HepG2 (cell line): Measurements from ENCODE around the gene NAE1. TPM values are rescaled to one million over a fixed set of nuclear protein-coding genes. Genes with fewer than 3 reads are reported as not detected.
A peak's percentile ranks its signal among the peaks of the same experiment; 100 is the strongest.

Experiments used
- BCL6 ChIP-seq: IDR thresholded peaks from 2 replicates; pipeline ENCODE4 v1.6.1; 2016; ENCODE audit warnings: missing genetic modification reagents, missing compliant biosample characterization
- DPF2 ChIP-seq: sonication (generic); formaldehyde crosslinking; IDR thresholded peaks from 2 replicates; pipeline ENCODE4 v1.4.0; 2020; ENCODE audit warnings: mild to moderate bottlenecking, low read depth, missing genetic modification reagents, borderline replicate concordance
- EHMT2 ChIP-seq: fragments of 200-600 bp; sonication (generic); IDR thresholded peaks from 2 replicates; pipeline ENCODE4 v1.7.0; 2017; ENCODE audit warnings: antibody characterized with exemption, low read depth, low read length, borderline replicate concordance
- LCORL ChIP-seq, 2 experiments: fragments of 450-650 bp in 1 of 2; sonication (generic) in 1 of 2; formaldehyde crosslinking in 1 of 2; IDR thresholded peaks; 2 replicates each; pipeline versions ENCODE4 v1.5.0 to v1.6.1; 2017 to 2020; ENCODE audit warnings: antibody characterized with exemption in 1 of 2, missing genetic modification reagents in 1 of 2
- ZBTB1 ChIP-seq: sonication (generic); formaldehyde crosslinking; IDR thresholded peaks from 2 replicates; pipeline ENCODE4 v1.4.0; 2020; ENCODE audit warnings: missing genetic modification reagents, borderline replicate concordance
- ZNF772 ChIP-seq: sonication (generic); formaldehyde crosslinking; IDR thresholded peaks from 2 replicates; pipeline ENCODE4 v1.5.0; 2020; ENCODE audit warnings: mild to moderate bottlenecking, missing genetic modification reagents
- ZNF773 ChIP-seq: sonication (generic); formaldehyde crosslinking; IDR thresholded peaks from 2 replicates; pipeline ENCODE4 v1.4.0; 2020; ENCODE audit warnings: missing genetic modification reagents, borderline replicate concordance
- ZNF816 ChIP-seq: sonication (generic); formaldehyde crosslinking; IDR thresholded peaks from 2 replicates; pipeline ENCODE4 v1.8.0; 2022; ENCODE audit warnings: missing genetic modification reagents, mild to moderate bottlenecking, borderline replicate concordance
- polyA plus RNA-seq, 8 experiments: library from polyadenylated mRNA; depleted of rRNA in 3 of 8; stranded (reverse) in 7 of 8; unstranded in 1 of 8; fragments of >200 nt; fragmentation: Illumina TruSeq in 4 of 8; extraction: Trizol in 4 of 8; gene quantifications; 2 replicates each; pipeline versions ENCODE4 v1.2.1 to v1.2.3, GENCODE V29; 2011 to 2016; ENCODE audit warnings: low read depth in 4 of 8, missing spikeins in 1 of 8, mixed read lengths in 1 of 8; ENCODE audit not compliant: insufficient read depth in 1 of 8
- total RNA-seq, 5 experiments: library from RNA; depleted of rRNA; stranded (reverse); fragments of >200 nt; fragmentation: Illumina TruSeq; extraction: Trizol; gene quantifications; 2 replicates each; pipeline ENCODE4 v1.2.3, GENCODE V29; 2016; ENCODE audit warnings: low read depth in 1 of 5
- TF ChIP-seq, protein P1 (sequence below): sonication (generic); formaldehyde crosslinking; IDR thresholded peaks from 2 replicates; pipeline ENCODE4 v1.4.0; 2020; ENCODE audit warnings: missing genetic modification reagents
- TF ChIP-seq, protein P2 (sequence below): sonication (generic); formaldehyde crosslinking; IDR thresholded peaks from 2 replicates; pipeline ENCODE4 v1.4.0; 2020; ENCODE audit warnings: mild to moderate bottlenecking, missing genetic modification reagents, borderline replicate concordance
- TF ChIP-seq, protein P3 (sequence below): sonication (generic); formaldehyde crosslinking; IDR thresholded peaks from 2 replicates; pipeline ENCODE4 v1.8.0; 2022; ENCODE audit warnings: low read depth, missing genetic modification reagents
- TF ChIP-seq, protein P4 (sequence below): sonication (generic); formaldehyde crosslinking; IDR thresholded peaks from 2 replicates; pipeline ENCODE4 v1.4.0; 2020; ENCODE audit warnings: mild to moderate bottlenecking, missing genetic modification reagents
- TF ChIP-seq, protein P5 (sequence below): sonication (generic); formaldehyde crosslinking; IDR thresholded peaks from 2 replicates; pipeline ENCODE4 v1.5.0; 2020; ENCODE audit warnings: mild to moderate bottlenecking, missing genetic modification reagents
- TF ChIP-seq, protein P6 (sequence below): sonication (generic); formaldehyde crosslinking; IDR thresholded peaks from 2 replicates; pipeline ENCODE4 v1.4.0; 2020; ENCODE audit warnings: missing genetic modification reagents

Gene NAE1
- total and polyA plus RNA-seq, 2 of the 13 experiments (the other 11 are each of a cell fraction or from before 2014, with no cell fraction given): 95.7 to 206 TPM

DNA sequence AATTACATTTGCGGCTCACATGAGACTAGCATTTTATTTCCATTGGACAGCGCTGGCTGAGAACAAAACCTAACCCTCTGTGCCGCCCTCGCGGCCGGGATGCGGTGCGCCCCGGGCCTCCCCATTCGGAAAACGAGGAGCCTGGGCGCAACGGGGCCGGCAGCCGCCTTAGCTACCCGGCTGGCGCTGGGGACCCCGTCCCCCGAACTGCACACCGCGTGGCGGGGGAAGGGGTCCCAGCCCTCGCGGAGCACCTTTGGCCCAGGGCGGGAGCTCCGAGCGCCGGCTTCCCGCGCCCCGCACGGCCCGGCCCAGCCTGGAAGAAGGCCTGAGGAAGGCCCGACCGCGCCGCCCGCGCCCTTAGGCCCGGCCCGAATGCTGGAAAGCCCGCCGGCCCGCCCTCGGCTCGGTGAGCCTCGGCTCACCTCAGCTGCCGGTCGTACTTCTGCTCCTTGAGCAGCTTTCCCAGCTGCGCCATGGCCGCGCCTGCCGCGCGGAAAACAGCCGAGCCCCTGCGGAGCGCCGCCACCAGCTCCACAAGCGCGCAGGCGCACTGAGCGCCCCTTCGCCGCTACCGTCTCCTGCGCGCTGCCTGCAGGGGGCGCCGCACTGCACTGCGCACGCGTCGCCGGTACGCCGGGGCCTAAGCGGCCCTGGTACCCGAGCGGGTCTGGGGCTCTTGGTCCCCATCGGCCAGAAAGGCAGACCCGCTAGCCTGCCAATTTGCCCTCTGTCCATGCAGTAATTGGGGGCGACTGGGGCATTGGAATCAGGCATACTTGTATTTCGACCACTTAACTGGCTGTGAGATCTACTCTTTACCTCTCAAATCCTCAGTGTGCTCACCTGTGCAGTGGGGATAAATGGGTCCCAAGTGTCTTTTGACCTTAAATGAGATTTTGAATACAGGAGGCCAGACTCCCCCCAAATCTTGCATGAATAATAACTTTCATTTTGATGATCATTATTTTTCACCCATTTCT lies at the start of gene NAE1 (continued):
- 0 out of 2 replicates have a peak, but pooled peaks have one; percentile 56 for TF ChIP-seq ZNF772 (CRISPR knock-in tag)
- TF ChIP-seq, protein P1, sequence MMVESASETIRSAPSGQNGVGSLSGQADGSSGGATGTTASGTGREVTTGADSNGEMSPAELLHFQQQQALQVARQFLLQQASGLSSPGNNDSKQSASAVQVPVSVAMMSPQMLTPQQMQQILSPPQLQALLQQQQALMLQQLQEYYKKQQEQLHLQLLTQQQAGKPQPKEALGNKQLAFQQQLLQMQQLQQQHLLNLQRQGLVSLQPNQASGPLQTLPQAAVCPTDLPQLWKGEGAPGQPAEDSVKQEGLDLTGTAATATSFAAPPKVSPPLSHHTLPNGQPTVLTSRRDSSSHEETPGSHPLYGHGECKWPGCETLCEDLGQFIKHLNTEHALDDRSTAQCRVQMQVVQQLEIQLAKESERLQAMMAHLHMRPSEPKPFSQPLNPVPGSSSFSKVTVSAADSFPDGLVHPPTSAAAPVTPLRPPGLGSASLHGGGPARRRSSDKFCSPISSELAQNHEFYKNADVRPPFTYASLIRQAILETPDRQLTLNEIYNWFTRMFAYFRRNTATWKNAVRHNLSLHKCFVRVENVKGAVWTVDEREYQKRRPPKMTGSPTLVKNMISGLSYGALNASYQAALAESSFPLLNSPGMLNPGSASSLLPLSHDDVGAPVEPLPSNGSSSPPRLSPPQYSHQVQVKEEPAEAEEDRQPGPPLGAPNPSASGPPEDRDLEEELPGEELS: 0 out of 2 replicates have a peak, but pooled peaks have one; percentile 45
- TF ChIP-seq BCL6 (CRISPR knock-in tag): peak; percentile 25; the same call in 1 of the 2 replicates
- TF ChIP-seq ZBTB1 (CRISPR knock-in tag): no peak
- TF ChIP-seq ZNF816: no peak
- TF ChIP-seq LCORL (IDR thresholded peaks at IDR 0.05): no peak; the same call in none of the 2 replicates
- TF ChIP-seq LCORL (CRISPR knock-in tag; IDR thresholded peaks at IDR 0.05): peak; percentile 82
- TF ChIP-seq, protein P2, sequence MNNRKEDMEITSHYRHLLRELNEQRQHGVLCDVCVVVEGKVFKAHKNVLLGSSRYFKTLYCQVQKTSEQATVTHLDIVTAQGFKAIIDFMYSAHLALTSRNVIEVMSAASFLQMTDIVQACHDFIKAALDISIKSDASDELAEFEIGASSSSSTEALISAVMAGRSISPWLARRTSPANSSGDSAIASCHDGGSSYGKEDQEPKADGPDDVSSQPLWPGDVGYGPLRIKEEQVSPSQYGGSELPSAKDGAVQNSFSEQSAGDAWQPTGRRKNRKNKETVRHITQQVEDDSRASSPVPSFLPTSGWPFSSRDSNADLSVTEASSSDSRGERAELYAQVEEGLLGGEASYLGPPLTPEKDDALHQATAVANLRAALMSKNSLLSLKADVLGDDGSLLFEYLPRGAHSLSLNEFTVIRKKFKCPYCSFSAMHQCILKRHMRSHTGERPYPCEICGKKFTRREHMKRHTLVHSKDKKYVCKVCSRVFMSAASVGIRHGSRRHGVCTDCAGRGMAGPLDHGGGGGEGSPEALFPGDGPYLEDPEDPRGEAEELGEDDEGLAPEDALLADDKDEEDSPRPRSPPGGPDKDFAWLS: no peak
- TF ChIP-seq, protein P3, sequence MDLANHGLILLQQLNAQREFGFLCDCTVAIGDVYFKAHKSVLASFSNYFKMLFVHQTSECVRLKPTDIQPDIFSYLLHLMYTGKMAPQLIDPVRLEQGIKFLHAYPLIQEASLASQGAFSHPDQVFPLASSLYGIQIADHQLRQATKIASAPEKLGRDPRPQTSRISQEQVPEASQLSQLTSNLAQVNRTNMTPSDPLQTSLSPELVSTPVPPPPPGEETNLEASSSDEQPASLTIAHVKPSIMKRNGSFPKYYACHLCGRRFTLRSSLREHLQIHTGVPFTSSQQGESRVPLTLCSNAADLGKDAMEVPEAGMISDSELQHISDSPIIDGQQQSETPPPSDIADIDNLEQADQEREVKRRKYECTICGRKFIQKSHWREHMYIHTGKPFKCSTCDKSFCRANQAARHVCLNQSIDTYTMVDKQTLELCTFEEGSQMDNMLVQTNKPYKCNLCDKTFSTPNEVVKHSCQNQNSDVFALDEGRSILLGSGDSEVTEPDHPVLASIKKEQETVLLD (CRISPR knock-in tag): no peak
- TF ChIP-seq, protein P4, sequence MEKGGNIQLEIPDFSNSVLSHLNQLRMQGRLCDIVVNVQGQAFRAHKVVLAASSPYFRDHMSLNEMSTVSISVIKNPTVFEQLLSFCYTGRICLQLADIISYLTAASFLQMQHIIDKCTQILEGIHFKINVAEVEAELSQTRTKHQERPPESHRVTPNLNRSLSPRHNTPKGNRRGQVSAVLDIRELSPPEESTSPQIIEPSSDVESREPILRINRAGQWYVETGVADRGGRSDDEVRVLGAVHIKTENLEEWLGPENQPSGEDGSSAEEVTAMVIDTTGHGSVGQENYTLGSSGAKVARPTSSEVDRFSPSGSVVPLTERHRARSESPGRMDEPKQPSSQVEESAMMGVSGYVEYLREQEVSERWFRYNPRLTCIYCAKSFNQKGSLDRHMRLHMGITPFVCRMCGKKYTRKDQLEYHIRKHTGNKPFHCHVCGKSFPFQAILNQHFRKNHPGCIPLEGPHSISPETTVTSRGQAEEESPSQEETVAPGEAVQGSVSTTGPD: no peak
- peak; percentile 92; the same call in 1 of the 2 replicates for TF ChIP-seq ZNF773 (CRISPR knock-in tag)
- no peak for TF ChIP-seq DPF2 (CRISPR knock-in tag)
- TF ChIP-seq, protein P5, sequence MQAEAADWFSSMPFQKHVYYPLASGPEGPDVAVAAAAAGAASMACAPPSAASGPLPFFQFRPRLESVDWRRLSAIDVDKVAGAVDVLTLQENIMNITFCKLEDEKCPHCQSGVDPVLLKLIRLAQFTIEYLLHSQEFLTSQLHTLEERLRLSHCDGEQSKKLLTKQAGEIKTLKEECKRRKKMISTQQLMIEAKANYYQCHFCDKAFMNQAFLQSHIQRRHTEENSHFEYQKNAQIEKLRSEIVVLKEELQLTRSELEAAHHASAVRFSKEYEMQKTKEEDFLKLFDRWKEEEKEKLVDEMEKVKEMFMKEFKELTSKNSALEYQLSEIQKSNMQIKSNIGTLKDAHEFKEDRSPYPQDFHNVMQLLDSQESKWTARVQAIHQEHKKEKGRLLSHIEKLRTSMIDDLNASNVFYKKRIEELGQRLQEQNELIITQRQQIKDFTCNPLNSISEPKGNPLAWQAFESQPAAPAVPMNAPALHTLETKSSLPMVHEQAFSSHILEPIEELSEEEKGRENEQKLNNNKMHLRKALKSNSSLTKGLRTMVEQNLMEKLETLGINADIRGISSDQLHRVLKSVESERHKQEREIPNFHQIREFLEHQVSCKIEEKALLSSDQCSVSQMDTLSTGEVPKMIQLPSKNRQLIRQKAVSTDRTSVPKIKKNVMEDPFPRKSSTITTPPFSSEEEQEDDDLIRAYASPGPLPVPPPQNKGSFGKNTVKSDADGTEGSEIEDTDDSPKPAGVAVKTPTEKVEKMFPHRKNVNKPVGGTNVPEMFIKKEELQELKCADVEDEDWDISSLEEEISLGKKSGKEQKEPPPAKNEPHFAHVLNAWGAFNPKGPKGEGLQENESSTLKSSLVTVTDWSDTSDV: peak; percentile 98
- TF ChIP-seq EHMT2: no peak
- TF ChIP-seq, protein P6, sequence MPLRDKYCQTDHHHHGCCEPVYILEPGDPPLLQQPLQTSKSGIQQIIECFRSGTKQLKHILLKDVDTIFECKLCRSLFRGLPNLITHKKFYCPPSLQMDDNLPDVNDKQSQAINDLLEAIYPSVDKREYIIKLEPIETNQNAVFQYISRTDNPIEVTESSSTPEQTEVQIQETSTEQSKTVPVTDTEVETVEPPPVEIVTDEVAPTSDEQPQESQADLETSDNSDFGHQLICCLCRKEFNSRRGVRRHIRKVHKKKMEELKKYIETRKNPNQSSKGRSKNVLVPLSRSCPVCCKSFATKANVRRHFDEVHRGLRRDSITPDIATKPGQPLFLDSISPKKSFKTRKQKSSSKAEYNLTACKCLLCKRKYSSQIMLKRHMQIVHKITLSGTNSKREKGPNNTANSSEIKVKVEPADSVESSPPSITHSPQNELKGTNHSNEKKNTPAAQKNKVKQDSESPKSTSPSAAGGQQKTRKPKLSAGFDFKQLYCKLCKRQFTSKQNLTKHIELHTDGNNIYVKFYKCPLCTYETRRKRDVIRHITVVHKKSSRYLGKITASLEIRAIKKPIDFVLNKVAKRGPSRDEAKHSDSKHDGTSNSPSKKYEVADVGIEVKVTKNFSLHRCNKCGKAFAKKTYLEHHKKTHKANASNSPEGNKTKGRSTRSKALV: peak; percentile 99
